OCI-LY7 (cell line): Measurements from ENCODE around the gene IGFBP2. TPM values are rescaled to one million over a fixed set of nuclear protein-coding genes. Genes with fewer than 3 reads are reported as not detected.
A peak's percentile ranks its signal among the peaks of the same experiment; 100 is the strongest.

Experiments used
- BruUV-seq: library from RNA; stranded (reverse); fragments of 400-500 nt; replicated peaks from 2 replicates; lab custom pipeline; 2021; lab: Mats Ljungman, UMichigan
- CTCF ChIA-PET: fragments of 300-600 bp; sonication (Branson Sonifier 250); formaldehyde crosslinking; loops from one replicate; lab custom pipeline; 2022; ENCODE audit warnings: antibody characterized with exemption; ENCODE audit not compliant: unreplicated experiment; lab: Charles Lee
- POLR2A ChIA-PET: fragments of 300-600 bp; sonication (Branson Sonifier 250); formaldehyde crosslinking; loops from one replicate; lab custom pipeline; 2022; ENCODE audit warnings: antibody characterized with exemption; lab: Charles Lee
- DNase-seq: peaks from one replicate; pipeline ENCODE4 v3.0.0-alpha.2; 2015; ENCODE audit warnings: low spot score
- H2AFZ ChIP-seq: fragments of 200-600 bp; sonication (generic), shearing (Covaris generic); 2 replicates; pipeline ENCODE4 v1.6.1; 2014; ENCODE audit warnings: mild to moderate bottlenecking, antibody characterized with exemption, low read length, moderate library complexity
- H3K27ac ChIP-seq: fragments of 200-600 bp; sonication (generic); 2 replicates; pipeline ENCODE4 v1.5.1; 2014; ENCODE audit warnings: mixed run types, low read depth, mild to moderate bottlenecking, moderate library complexity, low read length, inconsistent platforms; ENCODE audit not compliant: poor library complexity, severe bottlenecking
- H3K36me3 ChIP-seq: fragments of 200-600 bp; sonication (generic); 2 replicates; pipeline ENCODE4 v1.6.1; 2014; ENCODE audit warnings: mild to moderate bottlenecking, antibody characterized with exemption, low read length, moderate library complexity, mixed read lengths; ENCODE audit not compliant: insufficient read depth
- H3K4me1 ChIP-seq: fragments of 200-600 bp; sonication (generic); 2 replicates; pipeline ENCODE4 v1.5.1; 2014; ENCODE audit warnings: mild to moderate bottlenecking, low read length; ENCODE audit not compliant: insufficient read depth, poor library complexity, severe bottlenecking
- H3K4me2 ChIP-seq: fragments of 200-600 bp; sonication (generic); 2 replicates; pipeline ENCODE4 v1.6.1; 2014; ENCODE audit warnings: mild to moderate bottlenecking, low read length
- H3K4me3 ChIP-seq: fragments of 200-600 bp; sonication (generic); 2 replicates; pipeline ENCODE4 v1.5.1; 2014; ENCODE audit warnings: mild to moderate bottlenecking, low read depth, low read length; ENCODE audit not compliant: poor library complexity, severe bottlenecking
- H3K79me2 ChIP-seq: fragments of 200-600 bp; sonication (generic); 2 replicates; pipeline ENCODE4 v1.6.1; 2016; ENCODE audit warnings: low read depth, mild to moderate bottlenecking, low read length, moderate library complexity, mixed read lengths; ENCODE audit not compliant: insufficient read depth
- H3K9me2 ChIP-seq: fragments of 200-600 bp; sonication (generic); 2 replicates; pipeline ENCODE4 v1.6.1; 2016; ENCODE audit warnings: mild to moderate bottlenecking, low read length, mixed read lengths; ENCODE audit not compliant: insufficient read depth
- H3K9me3 ChIP-seq: fragments of 200-600 bp; sonication (generic); 2 replicates; pipeline ENCODE4 v1.6.1; 2014; ENCODE audit warnings: mild to moderate bottlenecking, mixed run types, low read length, mixed read lengths
- H4K20me1 ChIP-seq: fragments of 200-600 bp; sonication (generic); 2 replicates; pipeline ENCODE4 v1.6.1; 2014; ENCODE audit warnings: mild to moderate bottlenecking, antibody characterized with exemption, low read length, moderate library complexity, mixed read lengths; ENCODE audit not compliant: insufficient read depth
- CTCF ChIP-seq: fragments of 200-600 bp; sonication (generic); conservative IDR thresholded peaks from 2 replicates; pipeline ENCODE4 v1.5.1; 2014; ENCODE audit warnings: mild to moderate bottlenecking, antibody characterized with exemption, low read length, moderate library complexity, mixed read lengths
- EZH2phosphoT487 ChIP-seq: fragments of 200-600 bp; sonication (generic); IDR thresholded peaks from 2 replicates; pipeline ENCODE4 v1.6.1; 2018; ENCODE audit warnings: low read depth, borderline replicate concordance, mild to moderate bottlenecking, mixed run types, antibody characterized with exemption, low read length, moderate library complexity, mixed read lengths
- intact Hi-C: fragments of 100-400 bp; cut with micrococcal nuclease; formaldehyde crosslinking; loops from one replicate; pipeline ENCODE4 v1.10.0; 2022; ENCODE audit not compliant: unreplicated experiment
- total RNA-seq, 2 experiments: library from RNA; depleted of rRNA in 1 of 2; stranded (reverse); fragments of >200 nt in 1 of 2; shearing (Covaris generic) in 1 of 2; gene quantifications; 2 replicates each; pipeline ENCODE4 v1.2.3, GENCODE V29; 2014 to 2022

The IGFBP2 gene
- total RNA-seq, 2 experiments from 2014 or later: 0.66 TPM; not detected in 1

- ChIA-PET CTCF (no interaction called here), POLR2A (interaction anchor here (0.6 kb wide), 1 partner anchor 288 kb away, joined by 5 read pairs; no protein-coding TSS in a partner anchor)
- Histone ChIP-seq H4K20me1 (no peaks in the 10 kb centered on the region), H3K79me2 (no peaks in the 10 kb centered on the region), H3K4me1 (no peaks in the 10 kb centered on the region), H3K9me2 (no peaks in the 10 kb centered on the region), H3K4me3 (no peak overlapping the region), H3K27ac (no peak overlapping the region), H3K36me3 (no peaks in the 10 kb centered on the region), H2AFZ (no peak overlapping the region), H3K9me3 (no peaks in the 10 kb centered on the region), H3K4me2 (no peak overlapping the region)
- no peak for DNase-seq
- intact Hi-C loops: loop anchor here (10.0 kb wide), 1 partner anchor 436 kb away; no protein-coding TSS in a partner anchor
- no TSS peak for BruUV-seq
- no peak for TF ChIP-seq CTCF
- TF ChIP-seq EZH2phosphoT487: no peak
Observed at GRCh38 chr2:216660496-216660895, 27.3 kb downstream of the IGFBP2 start.

GRCh38 chr2:216661051-216661450, 27.8 kb downstream of the IGFBP2 start:
- TF ChIP-seq CTCF (no peak), EZH2phosphoT487 (no peak)
- no peaks in the 10 kb centered on the region for H4K20me1 ChIP-seq
- H3K4me3 ChIP-seq: no peak overlapping the region
- no peaks in the 10 kb centered on the region for H3K36me3 ChIP-seq
- no peak overlapping the region for H3K27ac ChIP-seq
- H3K4me2 ChIP-seq: no peak overlapping the region
- no TSS peak for BruUV-seq
- H3K9me2 ChIP-seq: no peaks in the 10 kb centered on the region
- intact Hi-C loops: loop anchor here (10.0 kb wide), 1 partner anchor 436 kb away; no protein-coding TSS in a partner anchor
- no peaks in the 10 kb centered on the region for H3K9me3 ChIP-seq
- ChIA-PET POLR2A (interaction anchor here (0.6 kb wide), 2 partner anchors 145 to 287 kb away, joined by 5 to 6 read pairs; no protein-coding TSS in a partner anchor), CTCF (no interaction called here)
- DNase-seq: no peak
- no peak overlapping the region for H2AFZ ChIP-seq
- no peaks in the 10 kb centered on the region for H3K79me2 ChIP-seq
- no peaks in the 10 kb centered on the region for H3K4me1 ChIP-seq

- peak; percentile 8 for DNase-seq
- intact Hi-C loops: loop anchor here (10.0 kb wide), 1 partner anchor 437 kb away; no protein-coding TSS in a partner anchor
- Histone ChIP-seq H3K27ac (no peak overlapping the region), H2AFZ (no peak overlapping the region), H3K4me3 (no peak overlapping the region), H3K4me1 (no peaks in the 10 kb centered on the region), H4K20me1 (no peaks in the 10 kb centered on the region), H3K79me2 (no peaks in the 10 kb centered on the region), H3K36me3 (no peaks in the 10 kb centered on the region), H3K4me2 (no peak overlapping the region), H3K9me2 (no peaks in the 10 kb centered on the region), H3K9me3 (no peaks in the 10 kb centered on the region)
- ChIA-PET CTCF (no interaction called here), POLR2A (interaction anchor here (0.6 to 1.0 kb wide), 2 partner anchors 43 to 146 kb away, joined by 3 to 6 read pairs; no protein-coding TSS in a partner anchor)
- BruUV-seq: no TSS peak
- TF ChIP-seq EZH2phosphoT487 (no peak), CTCF (peak; percentile 24; the same call in 1 of the 2 replicates)
Observed at GRCh38 chr2:216661639-216662375, 28.6 kb downstream of the IGFBP2 start.
